NCI-H69 (cell line): ENCODE data around the gene LTA.
A peak's percentile ranks its signal among the peaks of the same experiment; 100 is the strongest.

Experiments used
- DNase-seq: peaks from one replicate; lab custom pipeline; 2025; lab: John Stamatoyannopoulos, UW

Gene LTA

GRCh38 chr6:31541658-31542521, 30.2 kb upstream of the LTA start, which contains the start of gene DDX39B:
Gene DDX39B, minus strand, starts transcription at chr6:31542003. Its CDS starts 1,471 bp downstream, at chr6:31540532.
- DNase-seq: peak; percentile 99

DNA sequence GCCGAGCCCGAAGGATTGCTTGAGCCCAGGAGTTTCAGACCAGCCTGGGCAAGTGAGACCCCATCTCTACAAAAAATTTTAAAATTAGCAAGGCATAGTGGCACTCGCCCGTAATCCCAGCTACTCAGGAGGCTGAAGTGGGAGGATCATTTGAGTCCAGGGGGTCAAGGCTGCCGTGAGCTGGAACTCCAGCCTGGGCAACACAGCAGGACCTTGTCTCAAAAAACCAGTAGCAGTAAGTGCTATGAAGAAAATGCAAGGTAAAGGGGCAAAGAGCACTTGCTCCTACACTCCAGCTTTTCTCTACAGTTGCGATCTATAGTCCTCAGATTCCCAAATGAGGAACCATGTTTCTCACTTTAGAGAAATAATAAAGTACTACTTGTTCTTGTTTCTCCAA, 28.4 kb upstream of the LTA start:
- no peak for DNase-seq

DNA sequence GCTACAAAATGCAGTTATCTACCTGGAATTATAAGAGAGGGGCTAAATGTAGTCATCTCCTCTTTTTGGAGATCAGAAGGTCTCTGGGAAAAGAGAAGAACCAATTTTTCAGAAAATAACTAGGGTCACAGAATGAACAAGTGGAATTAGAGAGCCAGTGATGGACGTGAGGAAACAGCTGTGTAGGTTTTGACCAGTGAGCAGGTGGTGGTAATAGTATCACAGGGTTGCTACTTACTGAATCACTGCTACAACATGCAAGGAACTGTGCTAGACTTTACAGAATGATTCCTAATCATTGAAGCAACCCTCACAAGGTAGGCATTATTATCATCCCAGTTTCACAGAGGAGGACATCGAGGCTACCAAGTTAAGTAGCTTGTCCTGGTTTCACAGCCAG, 27.4 kb upstream of the LTA start:
- DNase-seq: no peak

DNA sequence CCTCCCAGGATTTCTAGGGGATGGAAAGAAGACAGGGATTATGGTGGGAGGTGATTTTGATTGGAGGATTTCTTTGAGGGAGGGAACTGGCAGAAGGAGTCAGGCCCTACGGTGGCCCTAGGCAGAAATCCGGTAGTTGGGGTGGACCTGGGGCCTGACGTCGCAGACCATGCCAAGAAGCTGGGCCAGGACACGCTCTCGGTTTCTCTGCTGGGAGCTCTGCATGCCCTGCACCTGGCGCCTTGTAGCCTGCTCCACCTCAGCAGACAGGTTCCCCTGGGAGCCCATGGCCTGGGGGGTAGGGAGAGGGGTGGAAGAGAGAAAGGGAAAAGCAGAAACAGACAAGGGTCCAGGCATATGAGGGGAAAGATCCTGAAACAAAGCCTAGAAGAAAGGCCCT, 26.8 kb upstream of the LTA start:
- DNase-seq: peak; percentile 37

GRCh38 chr6:31546339-31546957, 25.6 kb upstream of the LTA start, which contains the start of gene ATP6V1G2:
Gene ATP6V1G2, minus strand, starts transcription at chr6:31546608. Its CDS starts 49 bp downstream, at chr6:31546559.
- peak; percentile 98 for DNase-seq

GRCh38 chr6:31546958-31547726, 24.9 kb upstream of the LTA start, which contains the start of gene NFKBIL1:
Gene NFKBIL1, plus strand, starts transcription at chr6:31547608. Its CDS starts 87 bp downstream, at chr6:31547695.
- peak; percentile 99 for DNase-seq

DNA sequence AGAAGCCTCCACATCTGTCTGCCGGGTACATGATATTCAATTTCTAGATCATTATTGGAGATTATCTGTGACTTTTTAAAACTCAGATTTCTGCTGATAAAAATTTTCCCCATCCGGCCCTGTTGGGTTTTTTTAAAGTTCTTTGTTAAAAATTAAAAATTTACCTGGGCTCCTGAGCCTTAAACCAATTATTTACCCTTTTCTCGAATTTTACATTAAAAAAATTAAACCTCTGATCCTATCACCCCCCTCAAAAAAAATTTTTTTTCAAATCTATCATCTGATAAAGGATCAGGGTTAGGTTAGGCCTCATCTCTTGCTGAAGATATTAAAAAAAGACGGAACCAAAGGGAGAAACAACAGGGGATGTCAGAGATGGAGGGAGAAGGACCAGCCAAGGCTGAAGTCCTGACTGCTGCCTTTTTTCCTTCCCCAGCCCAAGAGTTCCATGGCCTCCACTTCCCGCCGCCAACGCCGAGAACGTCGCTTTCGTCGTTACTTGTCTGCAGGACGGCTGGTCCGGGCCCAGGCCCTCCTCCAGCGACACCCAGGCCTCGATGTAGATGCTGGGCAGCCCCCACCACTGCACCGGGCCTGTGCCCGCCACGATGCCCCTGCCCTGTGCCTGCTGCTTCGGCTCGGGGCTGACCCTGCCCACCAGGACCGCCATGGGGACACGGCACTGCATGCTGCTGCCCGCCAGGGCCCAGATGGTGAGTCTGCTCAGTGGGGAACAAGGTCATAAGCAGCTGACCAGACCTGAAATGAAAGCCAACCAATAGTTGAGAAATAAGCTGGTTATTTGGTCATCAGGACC, 24.2 kb upstream of the LTA start:
- DNase-seq: no peak

DNA sequence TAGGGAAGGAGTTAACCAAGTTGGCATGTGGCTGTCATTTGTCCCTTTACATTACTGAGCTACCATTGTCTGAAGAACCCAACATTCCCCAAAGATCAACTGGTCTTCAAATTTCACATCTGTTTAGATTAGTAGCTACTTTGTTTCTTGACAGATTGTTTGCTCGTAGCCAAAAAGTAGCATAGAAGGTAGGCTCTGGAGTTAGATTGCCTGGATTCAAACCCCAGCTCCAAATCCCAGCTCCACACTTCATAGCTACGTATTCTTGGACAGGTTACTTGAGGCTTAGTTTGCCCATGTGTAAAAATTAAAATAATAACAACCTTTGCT, 23.6 kb upstream of the LTA start:
- DNase-seq: no peak

DNA sequence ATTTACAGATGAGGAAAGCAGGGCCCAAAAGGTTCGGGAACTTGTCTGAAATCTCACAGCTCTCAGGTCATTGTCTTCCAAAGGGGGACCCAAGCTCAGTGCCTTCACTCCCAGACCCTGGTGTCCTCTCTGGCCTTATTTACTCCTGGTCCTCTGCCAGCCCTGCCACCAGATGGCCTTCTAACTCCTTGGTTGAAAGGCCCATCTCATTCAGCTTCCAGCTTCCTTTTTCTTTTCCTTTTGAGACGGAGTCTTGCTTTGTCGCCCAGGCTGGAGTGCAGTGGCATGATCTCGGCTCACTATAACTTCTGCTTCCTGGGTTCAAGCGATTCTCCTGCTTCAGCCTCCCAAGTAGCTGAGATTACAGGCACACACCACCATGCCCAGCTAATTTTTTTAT, 20.7 kb upstream of the LTA start:
- peak; percentile 64 for DNase-seq

GRCh38 chr6:31556307-31556706, 15.8 kb upstream of the LTA start:
- no peak for DNase-seq

GRCh38 chr6:31557443-31558317, 14.4 kb upstream of the LTA start:
- no peak for DNase-seq

DNA sequence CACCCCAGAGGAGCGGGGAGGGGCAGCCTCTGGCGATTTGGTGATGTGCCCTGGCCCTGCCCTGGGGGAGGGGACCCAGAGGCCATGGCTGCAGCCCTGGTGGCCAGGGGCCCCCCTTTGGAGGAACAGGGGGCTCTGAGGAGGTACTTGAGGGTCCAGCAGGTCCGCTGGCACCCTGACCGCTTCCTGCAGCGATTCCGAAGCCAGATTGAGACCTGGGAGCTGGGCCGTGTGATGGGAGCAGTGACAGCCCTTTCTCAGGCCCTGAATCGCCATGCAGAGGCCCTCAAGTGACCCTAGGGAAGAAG, 13.8 kb upstream of the LTA start:
- DNase-seq: no peak

GRCh38 chr6:31558631-31559500, 13.2 kb upstream of the LTA start:
- no peak for DNase-seq

DNA sequence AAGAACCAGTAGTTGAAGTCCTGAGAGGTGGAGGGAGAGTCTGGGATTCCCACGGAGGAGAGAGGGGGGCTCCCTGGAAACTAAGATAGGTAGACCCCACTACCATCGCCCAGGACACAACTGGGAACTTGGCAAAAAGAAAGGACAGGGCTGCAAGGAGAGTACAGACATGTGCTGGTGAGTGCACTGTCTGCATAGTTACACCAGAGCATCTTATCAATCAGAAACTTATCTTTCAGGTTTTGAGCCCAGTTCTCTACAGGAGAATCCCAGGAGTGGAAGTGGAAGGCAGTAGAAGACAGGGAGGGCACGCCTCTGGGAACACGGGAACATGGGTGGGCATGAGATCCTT, 12.5 kb upstream of the LTA start:
- no peak for DNase-seq

DNA sequence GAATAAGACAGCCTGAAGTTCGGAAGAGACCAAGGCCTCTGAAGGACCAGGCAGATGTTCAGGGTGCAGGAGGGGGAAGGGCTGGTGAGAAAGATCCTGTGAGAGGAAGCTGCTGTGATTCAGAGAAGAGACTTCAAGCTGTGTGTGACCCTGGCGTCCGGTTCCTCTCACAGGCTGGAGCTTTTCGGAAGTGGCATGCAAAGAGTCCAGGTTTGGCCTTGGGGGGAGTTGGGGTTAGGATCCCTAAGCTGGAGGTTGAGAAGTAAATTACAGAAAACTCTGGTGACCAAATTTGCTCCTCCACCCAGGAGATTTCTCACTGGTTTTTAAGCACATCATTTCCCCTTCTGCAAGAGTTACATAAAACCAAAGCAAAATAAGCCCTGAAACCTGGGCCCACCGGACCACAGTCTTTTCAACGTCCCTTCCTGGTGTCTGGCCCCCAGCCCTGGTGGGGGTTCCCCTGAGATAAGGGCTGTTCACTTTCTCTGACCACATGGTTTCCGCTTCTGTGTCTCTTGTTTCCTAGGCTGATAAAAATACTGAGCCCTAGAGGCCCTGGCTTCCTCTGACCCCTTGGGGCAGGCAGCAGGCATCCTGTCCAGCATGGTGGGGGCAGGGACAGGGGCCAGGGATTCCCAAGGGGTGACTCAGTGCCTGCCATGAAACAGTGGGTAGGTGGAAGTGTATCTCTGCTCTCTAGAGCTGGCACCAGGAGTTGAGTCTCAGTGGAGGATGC, 12.0 kb upstream of the LTA start:
- DNase-seq: no peak

GRCh38 chr6:31560697-31561058, 11.4 kb upstream of the LTA start:
- no peak for DNase-seq

DNA sequence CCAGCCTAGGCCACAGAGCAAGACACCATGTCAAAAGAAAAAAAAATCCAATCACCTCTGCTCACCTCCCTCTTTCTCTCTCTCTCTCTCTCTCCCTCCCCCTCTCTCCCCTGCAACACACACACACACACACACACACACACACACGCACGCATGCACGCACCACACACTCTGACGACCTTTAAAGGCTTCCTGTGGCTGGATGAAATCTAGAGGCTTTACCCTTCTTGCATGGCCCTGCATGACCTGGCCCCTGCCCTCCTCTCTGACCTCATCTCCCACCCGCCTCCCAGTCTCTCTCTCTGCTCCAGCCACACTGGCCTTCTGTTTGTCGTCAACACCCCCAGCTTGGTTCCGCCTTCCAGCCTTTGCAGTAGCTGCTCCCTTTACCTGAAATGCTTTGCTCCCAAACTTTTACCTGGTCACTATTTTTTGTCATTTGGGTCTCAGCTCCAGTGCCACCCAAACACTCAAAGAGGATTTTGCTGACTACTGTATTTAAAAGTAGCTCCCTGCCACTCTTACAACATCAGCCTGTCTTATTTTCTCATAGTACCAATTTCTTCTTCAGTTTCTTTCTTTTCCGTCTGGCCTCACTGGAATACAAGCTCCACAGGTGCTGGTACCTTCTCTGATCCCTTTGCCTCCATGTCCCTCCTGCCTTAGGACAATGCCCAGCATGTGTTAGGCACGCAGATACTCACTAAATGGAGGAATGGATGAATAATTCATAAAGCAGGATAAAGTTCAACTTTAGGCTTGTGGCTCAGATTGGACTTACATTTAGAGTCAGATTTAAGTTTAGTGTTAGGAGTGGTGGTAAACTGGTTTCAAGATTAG, 4.3 kb upstream of the LTA start:
- no peak for DNase-seq

- no peak for DNase-seq
Measured at GRCh38 chr6:31568537-31568961, 3.5 kb upstream of the LTA start.
